GM20000 (cell line): ENCODE results near the gene CAPNS1.

ENCODE experiments used
- DNase-seq: peaks from one replicate; pipeline ENCODE4 v3.0.0; 2012; ENCODE audit warnings: low spot score
- TF ChIP-seq, protein P1 (sequence below): IDR thresholded peaks from 2 replicates; pipeline ENCODE4 v1.5.1; 2012; ENCODE audit warnings: mild to moderate bottlenecking, control low read depth; ENCODE audit errors: extremely low read depth, missing control alignments

Gene CAPNS1

DNA sequence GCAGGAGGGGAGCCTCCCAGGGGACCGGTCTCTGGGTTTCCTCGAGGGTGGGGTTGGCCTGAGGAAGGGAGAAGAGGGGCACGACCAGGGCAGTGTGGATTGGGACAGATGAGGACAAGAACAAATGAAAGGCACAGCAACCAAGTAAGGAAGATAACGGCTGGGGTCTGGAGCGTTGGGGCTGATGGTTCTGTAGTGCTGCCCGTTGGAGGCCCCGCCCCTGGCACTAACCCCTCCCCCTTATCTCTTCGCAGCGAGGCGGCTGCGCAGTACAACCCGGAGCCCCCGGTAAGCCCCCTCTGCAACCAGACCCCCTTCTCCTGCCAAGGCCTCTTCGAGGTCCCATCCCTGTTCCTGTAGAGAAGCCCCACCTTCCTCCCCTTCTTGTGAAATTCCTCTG lies 2.2 kb downstream of the CAPNS1 start:
- TF ChIP-seq, protein P1, sequence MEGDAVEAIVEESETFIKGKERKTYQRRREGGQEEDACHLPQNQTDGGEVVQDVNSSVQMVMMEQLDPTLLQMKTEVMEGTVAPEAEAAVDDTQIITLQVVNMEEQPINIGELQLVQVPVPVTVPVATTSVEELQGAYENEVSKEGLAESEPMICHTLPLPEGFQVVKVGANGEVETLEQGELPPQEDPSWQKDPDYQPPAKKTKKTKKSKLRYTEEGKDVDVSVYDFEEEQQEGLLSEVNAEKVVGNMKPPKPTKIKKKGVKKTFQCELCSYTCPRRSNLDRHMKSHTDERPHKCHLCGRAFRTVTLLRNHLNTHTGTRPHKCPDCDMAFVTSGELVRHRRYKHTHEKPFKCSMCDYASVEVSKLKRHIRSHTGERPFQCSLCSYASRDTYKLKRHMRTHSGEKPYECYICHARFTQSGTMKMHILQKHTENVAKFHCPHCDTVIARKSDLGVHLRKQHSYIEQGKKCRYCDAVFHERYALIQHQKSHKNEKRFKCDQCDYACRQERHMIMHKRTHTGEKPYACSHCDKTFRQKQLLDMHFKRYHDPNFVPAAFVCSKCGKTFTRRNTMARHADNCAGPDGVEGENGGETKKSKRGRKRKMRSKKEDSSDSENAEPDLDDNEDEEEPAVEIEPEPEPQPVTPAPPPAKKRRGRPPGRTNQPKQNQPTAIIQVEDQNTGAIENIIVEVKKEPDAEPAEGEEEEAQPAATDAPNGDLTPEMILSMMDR: no peak
- no peak for DNase-seq

DNA sequence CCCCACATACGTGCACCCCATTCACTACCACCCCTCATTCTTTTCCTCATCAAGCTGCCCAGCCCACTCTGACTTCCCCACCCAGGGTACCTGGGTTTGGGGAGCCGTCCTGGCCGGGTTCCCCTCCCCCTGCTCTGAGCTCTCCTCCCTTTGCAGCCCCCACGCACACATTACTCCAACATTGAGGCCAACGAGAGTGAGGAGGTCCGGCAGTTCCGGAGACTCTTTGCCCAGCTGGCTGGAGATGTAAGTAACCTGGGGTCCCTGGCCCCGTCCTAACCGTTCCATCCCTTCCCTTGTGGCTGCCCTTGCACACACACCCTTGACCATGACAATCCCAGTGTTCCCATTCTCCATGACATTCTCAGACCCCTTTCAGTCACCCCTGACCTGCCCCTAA lies 2.6 kb downstream of the CAPNS1 start:
- no peak for DNase-seq
- TF ChIP-seq, protein P1: no peak

DNA sequence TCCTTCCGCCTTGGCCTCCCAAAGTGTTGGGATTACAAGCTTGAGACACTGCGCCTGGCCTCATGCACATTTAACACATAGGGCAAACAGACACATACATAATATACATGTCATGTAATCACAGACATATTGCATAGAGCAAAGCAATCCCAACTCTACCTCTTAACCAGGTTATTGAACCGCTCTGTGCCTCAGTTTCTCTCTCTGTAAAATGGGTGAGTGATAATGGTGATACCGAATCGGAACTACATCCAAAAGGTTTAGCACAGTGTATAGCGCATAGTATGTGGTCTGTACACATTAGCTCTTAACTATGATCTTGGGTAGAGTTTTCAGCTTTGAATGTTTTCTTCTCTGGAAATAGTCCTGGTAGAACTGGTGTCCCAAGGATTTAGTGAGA lies 4.8 kb downstream of the CAPNS1 start:
- TF ChIP-seq, protein P1: no peak
- DNase-seq: no peak

DNA sequence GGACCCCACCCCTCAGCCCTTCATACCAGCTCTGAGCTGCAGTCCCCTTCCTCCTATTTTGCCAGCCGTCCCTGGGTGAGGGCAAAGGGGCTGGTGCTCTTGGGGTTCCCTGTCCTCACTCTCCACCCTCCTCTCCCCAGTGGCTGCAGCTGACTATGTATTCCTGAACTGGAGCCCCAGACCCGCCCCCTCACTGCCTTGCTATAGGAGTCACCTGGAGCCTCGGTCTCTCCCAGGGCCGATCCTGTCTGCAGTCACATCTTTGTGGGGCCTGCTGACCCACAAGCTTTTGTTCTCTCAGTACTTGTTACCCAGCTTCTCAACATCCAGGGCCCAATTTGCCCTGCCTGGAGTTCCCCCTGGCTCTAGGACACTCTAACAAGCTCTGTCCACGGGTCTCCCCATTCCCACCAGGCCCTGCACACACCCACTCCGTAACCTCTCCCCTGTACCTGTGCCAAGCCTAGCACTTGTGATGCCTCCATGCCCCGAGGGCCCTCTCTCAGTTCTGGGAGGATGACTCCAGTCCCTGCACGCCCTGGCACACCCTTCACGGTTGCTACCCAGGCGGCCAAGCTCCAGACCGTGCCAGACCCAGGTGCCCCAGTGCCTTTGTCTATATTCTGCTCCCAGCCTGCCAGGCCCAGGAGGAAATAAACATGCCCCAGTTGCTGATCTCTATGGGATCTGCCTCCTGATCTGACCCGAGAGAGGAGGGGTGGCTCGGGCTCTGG lies 10.0 kb downstream of the CAPNS1 start:
- DNase-seq: no peak
- TF ChIP-seq, protein P1: no peak

DNA sequence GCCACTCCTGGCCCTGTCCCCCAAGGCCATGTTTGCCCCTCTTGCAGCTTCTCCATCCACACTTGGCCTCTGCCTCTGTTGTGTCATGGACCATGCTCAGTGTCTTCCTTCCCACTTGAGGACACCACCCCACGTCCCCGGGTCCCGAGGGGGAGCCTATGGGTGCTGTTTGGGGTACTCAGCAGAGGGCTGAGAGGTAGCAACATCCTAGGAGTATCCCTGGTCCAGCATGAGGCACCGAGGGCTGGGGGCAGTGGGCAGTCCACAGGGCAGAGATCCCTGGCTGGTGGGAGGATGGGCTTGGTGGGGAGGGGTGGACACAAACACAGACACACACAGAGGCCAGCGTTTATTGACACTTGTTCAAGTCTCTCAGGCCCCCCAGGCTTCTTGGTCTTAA lies 10.7 kb downstream of the CAPNS1 start:
- DNase-seq: no peak

DNA sequence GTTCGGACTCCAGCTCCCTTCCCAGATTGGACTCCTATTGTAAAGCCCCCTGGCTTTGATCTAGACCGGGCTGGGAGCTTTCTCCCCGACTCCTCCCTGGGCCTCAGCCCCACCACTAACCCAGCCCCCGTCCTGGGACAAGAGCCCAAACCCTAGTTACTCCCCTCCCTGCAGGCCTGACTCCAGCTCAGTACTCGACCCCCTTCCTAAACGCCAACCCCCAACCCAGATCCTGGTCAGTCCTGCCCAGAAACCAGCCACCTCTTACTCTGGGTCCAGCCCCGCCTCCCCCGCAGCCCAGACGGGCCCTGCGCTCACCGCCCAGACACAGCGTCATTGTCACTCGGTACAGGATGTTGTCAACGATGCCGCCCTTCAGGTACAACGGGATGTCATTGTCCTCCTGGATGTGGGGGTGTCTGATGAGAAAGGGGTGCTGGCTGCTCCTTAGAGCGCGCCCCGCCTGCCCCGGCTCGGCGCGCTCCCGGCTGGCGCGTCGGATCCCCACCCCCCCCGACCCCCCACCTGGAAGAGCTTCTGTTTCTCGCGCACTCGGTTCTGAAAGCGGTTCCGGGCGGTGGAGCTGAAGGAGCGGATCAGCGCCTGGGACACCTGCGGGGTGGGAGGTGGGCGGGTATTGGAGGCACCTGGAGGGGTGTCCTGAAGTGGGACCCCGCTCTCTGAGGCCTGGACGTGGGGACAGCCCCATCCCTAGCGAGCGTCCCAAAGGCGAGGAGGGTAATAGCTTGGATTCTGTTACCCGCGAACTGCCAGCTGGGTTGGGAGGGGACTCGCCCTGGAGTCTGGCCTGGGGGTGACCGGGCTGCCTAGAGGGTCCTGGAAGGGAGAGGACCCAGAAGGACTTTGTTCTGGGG lies 11.5 kb downstream of the CAPNS1 start:
- TF ChIP-seq, protein P1: no peak
- DNase-seq: peak; percentile 42

More for the DNA sequence above, 10.7 kb downstream of the CAPNS1 start:
- TF ChIP-seq, protein P1: no peak

DNA sequence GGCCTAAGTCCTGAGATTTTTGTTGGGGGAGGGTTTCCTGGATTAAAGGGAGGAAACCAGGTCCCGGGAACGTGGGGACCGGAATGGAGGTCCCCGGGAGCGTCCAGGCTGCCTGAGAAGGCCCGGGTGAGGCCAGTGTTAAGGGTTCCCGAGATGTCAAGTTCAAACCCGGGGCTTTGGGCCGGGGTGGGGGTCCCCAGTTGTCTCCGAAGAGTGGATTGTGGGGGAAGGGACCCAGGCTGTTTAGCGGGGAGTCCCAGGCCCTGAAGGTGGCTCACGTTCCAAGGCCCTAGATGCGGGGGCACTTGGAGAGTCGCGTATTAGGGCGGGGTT lies 12.1 kb downstream of the CAPNS1 start:
- TF ChIP-seq, protein P1: no peak
- DNase-seq: peak; percentile 46
